CD4-positive, alpha-beta T cell treated with Interleukin-4 for 4 hours (primary cell): ENCODE measurements around the gene GNAQ.
A peak's percentile ranks its signal among the peaks of the same experiment; 100 is the strongest.
"Not testable (repeated sequence)": the region's sequence is repeated elsewhere in the genome, so short reads cannot be mapped to it uniquely, and the experiment has no call there.

ENCODE experiments used
- DNase-seq: peaks from one replicate; pipeline ENCODE4 v3.0.0-alpha.2; 2020

GNAQ gene

DNA sequence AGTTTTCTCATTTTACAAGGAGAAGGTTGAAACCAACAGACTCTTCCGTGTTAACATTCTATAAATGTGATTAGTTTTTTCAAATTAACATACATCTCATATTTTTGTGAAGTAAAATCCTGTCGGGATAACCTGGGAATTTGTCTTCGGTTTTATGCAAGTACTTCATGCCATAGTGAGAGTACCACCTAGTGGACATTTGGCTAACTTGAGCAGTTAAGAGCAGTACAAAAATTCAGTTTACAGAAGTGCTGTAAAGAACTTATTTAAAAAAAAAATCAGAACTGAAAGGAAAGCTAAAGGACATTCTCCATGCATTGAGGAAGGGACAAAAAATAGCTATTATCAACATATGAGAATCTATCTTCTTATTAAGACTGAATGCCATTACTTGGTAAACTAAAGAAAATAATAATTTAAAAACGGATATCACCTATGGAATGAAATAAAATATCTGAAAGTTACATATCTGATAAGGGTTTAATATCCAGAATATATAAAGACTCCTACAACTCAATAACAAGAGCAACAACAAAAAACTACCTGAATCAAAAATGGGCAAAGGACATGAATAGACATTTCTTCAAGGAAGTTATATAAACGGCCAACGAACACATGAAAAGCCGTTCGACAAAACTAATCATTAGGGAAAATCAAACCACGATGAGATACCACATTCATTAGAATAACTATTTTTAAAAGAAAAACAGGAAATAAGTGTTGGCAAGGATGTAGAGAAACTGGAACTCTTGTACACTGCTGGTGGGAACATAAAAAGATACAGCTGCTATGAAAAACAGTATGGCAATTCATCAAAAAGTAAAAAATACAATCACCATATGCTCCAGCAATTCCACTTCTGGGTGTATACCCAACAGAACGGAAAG lies 266.5 kb downstream of the GNAQ start:
- DNase-seq = peak; percentile 5

DNA sequence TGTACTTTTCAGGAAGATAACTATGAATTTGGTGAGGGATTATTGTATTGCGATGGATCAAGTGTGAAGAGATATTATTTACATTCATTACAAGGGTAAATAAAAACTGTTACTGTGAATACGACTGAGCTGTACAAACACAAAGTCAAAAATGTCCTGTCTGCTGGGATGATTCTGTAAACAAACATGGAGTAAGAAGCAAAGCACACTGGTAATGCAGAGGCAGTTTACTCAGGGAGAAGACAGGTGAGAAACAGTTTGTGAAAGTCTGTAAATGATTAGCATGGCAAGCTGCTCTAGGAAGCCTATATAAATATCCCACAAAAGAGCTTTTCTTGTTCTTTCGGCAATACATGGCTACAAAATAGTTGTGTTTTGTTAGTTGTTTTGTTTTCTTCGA lies 268.0 kb downstream of the GNAQ start:
- no peak for DNase-seq

DNA sequence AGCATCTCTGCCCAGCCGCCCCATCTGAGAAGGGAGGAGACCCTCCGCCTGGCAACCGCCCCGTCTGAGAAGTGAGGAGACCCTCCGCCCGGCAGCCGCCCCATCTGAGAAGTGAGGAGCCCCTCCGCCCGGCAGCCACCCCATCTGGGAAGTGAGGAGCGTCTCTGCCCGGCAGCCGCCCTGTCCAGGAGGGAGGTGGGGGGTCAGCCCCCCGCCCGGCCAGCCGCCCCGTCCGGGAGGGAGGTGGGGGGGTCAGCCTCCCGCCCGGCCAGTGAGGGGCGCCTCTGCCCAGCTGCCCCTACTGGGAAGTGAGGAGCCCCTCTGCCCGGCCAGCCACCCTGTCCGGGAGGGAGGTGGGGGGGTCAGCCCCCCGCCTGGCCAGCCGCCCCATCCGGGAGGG lies 270.7 kb downstream of the GNAQ start:
- DNase-seq = not testable (repeated sequence)

DNA sequence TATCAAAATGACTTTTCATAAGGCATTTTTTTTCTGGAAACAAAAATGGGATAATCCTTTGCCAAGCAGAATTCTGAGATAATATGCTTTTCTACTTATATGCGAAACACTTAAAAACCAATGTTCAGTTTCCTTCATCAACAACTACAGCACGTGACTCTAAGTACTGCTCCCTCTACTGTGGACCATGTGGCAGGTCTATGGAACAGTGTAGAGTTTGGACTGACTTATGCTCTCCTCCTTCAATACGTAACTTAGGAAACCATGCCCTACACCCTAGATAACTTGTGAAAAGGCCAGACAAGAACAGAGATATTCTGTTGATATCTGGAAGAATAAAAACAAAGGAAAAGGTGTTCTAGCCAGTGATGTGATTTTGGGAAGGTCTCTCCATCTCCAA lies 272.2 kb downstream of the GNAQ start:
- no peak for DNase-seq

DNA sequence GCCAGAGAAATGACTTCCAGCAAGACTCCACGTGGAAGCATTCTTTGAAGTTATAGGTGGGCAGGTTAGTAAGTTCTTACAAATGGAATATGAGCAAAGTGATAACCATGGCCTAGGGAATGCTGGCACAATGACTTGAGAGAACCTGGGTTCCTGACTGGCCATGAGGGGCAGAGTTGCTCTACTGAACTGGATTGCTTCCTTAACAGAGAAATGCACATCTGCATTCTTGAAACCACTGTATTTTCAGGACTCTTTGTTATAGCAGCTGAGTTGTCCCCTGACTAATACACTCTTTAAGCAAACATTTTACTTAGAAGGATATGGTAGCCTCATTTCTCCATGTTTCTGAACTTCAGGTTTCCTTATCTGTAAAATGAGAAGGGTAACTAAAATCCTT lies 275.2 kb downstream of the GNAQ start:
- DNase-seq = no peak

DNA sequence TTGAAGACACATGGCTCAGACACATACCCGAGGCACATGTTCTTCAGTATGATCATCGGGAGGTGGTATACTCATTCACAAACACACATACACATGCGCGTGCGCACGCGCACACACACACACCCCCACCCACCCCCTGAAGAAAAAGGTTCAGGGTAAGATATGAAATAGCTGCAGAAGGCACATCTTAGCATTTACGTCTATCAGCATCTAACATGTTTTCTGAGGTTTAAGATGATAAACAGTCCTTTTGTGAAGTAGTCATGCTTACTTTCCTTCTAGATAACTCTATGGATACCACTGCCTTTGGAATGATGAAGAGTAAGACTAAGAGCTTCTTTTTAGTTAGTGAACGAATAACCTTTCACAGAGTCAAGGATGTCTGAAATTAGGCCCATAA lies 278.4 kb downstream of the GNAQ start:
- no peak for DNase-seq

DNA sequence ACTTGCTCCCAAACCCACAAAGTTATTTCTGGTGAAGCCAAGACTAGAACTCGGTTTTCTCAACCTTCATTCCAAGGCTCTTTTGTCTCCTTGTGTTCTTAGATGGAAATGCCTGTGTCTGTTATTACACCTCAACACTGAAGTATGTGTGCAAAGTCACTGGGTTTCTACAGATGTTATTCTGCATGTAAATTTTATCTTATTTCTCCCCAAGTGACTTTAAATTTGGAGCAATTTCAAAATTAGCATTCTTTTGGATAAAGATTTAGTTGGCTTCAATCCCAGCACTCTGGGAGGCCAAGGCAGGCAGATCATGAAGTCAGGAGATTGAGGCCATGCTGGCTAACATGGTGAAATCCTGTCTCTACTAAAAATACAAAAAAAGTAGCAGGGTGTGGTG lies 279.1 kb downstream of the GNAQ start:
- DNase-seq = no peak

DNA sequence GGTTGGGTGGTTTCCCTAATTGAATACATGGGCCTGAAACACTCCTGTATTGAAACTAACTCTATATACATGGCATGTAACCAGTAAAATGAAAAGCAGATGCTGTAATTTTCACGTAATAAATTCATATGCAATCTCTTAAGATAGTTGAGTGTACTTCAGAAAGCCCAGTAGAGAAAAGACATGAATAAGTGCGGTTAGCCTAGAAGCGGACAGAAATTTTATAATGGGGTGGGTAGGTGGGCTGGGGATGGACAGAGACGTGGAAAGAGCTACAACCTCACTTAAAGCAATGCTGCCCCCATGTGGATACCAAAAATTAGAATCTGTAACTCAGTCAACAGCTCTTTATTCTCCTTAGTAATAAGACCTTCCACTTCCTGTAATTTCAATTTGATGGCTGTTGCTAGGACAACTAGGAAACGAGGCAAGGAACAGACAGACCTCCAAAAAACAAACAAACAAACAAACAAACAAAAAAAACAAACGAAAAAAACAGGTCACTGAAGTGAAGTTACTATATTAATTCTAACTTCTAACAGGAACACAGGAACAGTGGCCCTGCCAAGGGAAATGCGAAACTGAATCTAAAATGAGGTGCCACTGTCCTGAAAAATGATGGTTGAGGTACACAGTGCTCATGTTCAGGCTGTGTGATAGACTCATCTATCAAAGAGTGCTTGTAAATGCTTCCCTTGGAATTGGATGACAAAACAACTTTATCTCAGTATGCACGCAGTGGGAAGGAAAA lies 280.1 kb downstream of the GNAQ start:
- peak; percentile 30 for DNase-seq

DNA sequence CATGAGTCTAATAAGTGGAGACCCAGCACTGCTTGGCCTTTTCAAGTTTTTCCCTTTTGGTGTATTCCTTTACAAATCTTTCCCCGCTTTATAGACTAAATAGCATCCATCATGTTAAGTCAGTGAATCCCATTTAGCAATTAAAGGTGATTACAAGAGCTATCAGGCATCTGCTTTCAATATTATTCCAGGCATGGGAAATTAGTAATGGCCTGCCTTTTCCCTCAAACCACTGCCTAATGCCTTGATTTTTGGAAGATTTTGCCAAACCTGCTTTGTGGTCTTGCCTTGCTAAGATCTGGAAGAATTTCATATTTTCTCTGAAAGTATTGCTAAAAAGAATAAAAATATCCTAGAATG lies 280.6 kb downstream of the GNAQ start:
- DNase-seq = no peak

DNA sequence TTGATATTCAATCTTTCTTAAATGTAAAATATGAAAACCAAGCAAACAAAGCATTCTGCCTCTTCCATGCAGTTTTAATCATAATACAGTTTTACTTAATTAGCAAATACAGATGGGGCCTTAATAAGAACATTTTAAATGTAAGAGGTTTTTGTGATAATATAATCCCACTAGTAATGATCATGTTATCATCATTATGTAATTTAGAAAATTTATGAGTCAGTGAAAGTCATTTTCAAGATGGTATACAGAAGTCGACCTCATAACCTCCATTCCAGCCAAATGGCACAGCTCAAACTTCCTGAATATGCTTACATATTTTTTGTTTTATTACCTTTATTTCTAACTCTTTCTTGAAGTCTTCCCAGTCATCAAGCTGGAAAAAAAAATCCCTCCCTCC lies 281.3 kb downstream of the GNAQ start:
- no peak for DNase-seq

DNA sequence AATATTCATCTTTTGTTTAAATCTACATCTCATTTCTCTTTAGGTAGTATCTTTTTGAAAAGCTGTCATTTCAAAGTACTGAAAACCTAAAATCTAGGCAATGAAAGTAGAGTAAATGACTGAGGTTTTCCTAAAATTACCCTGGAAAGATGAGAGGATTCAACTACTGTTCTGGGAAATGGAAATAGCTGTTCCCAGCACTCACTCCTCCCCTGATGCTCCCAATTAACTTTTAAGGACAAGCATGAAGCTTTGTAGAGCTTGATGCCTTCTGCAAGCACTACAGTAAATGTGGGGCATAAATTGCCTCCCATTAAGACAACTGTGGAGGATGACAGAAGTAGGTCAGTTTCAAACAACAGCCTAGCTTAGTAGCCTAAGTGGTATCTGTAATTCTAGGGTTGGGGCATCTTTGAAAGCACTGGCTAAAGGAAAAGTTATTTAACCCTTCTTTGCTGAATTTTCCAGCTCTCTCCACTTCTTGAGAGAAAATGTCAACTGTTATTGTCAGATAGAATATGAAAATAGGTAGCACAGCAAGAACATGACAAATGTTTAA lies 283.3 kb downstream of the GNAQ start:
- no peak for DNase-seq

DNA sequence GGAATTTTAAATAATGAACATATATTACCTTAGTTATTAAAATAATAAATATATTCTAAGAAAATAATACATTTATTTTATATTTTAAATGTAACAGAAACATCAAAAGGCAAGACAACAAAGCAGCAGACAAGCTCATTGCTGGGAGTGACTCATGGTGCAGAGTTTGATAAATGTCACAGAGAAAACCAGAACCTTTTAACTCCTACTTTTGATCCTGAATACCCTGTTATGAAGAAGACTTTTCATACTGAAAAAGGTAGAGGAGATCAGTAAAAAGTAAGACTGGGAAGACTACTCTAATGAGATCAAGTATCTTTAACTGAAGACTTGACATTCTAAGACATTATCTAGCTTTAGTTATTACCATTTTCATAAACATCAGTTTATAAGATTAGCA lies 284.4 kb downstream of the GNAQ start:
- DNase-seq = no peak

DNA sequence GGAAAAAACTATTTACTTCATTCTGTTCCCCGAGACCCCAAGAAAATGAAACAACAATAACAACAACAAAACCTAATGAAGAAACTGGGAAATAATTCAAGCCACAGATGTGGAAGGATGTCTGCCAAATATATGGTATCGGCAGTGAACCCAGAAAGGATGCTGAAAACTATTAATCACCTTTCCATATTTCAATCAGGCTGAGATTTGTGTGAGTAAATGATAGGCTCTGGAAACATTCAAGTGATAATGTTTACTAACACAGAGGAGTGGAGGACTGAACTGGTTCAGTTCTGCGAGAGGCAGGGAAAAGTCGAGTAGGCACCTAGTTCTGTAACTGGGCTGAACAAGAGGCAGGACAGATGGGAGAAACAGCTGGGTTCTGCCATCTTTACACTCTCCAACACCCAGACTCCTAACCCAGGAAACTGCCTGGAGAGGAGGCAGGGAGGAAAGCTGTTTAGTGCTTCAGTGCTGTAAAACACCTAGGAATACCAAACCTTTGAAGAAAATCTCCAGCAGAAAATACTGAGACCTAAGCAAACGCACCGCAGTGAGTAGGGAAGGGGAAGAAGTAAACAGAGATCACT lies 286.7 kb downstream of the GNAQ start:
- no peak for DNase-seq

DNA sequence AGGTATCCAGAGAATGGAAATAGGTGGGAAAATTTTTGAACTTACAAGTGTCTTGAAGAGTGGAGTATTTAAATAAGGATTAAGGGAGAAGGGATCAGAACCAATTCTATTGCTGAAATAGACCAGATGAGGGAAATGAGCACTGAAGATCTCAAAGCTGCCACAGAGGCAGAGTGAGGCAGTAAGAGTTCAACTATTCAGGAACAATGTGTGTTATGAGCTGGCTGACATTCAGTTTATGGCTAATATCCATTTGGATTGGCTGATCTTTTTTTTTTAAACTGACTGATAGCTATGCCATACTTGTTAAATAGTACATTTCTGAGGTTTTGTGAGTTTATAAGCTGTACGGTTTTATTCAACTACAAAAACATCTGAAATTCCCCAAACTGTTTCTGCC lies 288.2 kb downstream of the GNAQ start:
- DNase-seq = no peak

DNA sequence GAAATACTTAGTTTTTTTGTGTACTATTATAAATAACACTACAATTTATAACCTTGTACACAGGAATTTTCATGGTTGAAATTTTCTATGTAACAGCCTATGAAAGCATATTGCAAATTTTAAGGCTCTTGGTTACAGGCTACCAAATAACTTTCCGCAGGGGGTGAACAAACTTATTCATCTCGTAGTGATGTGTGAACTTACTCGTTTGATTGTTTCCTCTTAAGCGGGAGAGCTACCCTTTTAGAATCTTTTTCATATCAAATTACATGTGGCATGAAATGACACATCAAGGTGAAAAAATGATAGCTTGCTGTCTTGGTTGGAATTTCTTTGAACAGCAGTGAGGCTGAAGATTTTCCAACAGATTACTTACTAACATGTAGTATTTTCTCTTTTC lies 292.7 kb downstream of the GNAQ start:
- no peak for DNase-seq

DNA sequence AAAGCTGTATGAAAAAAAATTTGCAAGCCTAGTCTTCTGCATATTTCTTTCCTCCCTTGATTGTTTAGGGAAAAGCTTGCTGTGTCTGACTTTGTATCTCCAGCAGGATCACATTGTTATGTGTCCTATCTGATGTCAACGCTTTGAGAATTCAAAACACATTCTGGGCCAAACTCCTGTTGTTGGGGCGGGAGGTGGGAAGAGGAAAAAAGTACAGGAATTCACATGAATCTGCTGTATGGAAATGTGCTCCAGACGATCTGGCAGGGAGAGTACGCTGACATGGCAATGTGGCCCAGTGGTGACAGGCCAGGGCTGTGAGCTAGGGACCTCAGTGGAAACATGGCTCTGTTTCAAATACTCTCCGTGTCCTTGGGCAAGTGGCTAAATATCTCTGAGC lies 296.1 kb downstream of the GNAQ start:
- no peak for DNase-seq

DNA sequence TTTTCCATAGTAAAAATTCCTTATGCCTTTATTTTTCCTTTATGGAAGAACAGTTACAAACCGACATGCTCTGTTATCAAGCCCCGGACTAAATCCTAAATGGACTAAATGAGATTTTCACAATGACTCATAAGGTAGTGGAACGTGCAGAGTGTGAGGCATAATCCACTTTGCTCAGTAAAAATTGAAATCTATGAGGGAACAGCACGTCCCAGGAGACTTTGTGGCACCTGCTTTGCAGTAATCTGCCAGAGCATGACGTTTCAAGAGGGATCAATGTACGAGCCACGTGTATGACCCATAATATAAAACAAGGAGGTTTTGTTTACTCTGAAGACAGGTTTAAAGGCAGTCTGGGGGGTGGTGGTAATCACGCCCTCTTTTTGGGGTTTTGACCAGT lies 299.7 kb downstream of the GNAQ start:
- DNase-seq = no peak

DNA sequence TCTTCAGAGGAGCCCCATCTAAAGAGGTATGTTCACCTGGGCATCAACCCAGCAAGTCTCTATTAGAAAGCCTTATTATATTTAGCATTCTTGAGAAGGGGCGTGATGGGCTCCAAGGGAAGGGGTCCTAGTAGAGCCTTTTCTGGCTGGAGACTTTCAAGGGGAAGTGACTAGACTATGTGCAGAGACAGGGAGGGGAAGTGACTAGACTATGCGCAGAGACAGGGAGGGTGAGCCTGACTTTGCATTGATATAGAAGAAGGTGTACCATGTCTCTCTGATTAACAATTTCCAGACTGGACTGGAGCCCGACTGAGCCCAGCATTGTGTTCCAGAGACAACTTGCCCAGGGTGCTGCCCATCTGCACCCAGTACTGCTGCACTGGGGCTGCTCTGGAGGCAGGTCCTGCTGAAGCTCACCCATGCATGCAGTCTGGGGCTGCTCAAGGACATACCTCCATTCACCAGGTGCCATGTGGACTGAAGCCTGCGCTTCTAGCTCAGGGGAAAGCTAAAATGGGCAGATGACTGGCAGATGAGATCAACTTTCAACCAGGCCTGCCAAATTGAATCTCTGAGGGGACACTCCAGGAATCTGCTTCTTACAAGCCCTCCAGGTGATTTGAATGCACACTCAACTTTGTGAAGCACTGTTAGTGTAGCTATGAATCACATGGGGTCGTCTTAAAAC lies 300.5 kb downstream of the GNAQ start:
- DNase-seq = no peak

DNA sequence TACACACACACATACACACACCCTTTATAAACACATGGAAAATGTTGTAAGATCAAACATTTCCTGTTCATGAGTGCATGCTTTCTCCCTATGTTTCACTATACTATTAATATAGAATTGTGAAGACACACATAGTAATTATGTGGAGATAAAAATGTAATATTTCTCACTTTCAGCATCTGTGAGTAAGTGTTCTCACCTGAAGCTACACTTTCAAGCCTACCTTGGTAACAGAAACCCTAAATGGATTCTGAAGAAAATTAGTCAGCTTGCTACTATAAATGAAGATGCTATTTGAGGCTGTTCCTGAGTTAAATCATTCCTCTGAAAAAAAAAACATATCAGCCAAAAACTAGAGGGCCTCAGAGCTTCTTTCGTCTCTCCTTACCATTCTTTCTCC lies 302.4 kb downstream of the GNAQ start:
- no peak for DNase-seq

DNA sequence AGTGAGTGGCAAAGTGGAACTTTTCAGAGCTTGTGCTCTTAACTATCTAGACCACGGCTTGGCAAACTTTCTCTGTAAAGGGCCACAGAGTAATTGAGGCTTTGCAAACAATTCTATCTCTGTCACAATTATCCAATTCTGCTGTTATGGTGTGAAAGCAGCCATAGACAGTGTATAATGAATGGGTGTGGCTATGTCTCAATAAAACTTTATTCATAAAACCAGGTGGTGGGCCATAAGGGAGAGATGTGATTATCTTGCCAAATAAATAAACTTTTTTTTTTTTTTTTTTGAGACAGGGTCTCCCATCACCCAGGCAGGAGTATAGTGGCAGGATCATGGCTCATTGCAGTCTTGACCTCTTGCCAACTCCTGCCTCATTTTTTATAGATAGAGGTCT lies 304.8 kb downstream of the GNAQ start:
- DNase-seq = no peak

DNA sequence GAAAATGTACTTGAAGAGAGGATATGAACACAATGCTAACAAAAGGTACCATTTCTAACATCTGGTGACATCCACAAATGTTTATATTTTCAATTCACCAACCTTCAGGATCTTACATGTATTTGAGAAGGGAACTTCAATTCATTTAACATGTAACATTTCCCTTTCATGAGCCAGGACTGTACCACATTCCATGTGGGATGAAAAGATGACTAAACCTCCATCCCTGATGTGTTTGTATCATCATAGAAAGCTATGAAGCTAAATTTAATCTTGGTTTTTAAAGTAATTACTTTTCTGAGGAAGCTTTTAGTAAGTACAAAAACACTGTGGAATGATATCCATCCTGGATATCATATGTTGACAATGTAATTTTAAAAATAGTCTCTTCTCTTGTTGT lies 305.3 kb downstream of the GNAQ start:
- no peak for DNase-seq

DNA sequence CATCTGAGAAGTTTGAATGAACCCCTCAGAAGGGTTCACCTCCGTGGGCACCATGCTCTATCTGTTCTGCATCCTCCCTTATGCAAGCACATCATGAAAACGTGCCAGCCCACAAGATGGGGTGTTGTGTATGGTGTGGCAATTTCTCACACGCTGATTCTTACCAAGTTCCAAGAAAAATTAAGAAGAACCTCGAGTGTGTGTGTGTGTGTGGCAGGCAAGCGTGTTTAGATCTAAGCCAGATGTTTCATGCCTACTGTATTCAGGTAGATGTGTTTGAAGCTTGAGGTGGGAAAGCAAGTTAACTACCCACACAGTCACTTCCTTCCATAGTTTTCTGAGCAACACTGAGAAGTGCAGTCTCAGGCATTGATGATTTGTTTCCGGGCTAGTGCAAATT lies 305.8 kb downstream of the GNAQ start:
- no peak for DNase-seq

DNA sequence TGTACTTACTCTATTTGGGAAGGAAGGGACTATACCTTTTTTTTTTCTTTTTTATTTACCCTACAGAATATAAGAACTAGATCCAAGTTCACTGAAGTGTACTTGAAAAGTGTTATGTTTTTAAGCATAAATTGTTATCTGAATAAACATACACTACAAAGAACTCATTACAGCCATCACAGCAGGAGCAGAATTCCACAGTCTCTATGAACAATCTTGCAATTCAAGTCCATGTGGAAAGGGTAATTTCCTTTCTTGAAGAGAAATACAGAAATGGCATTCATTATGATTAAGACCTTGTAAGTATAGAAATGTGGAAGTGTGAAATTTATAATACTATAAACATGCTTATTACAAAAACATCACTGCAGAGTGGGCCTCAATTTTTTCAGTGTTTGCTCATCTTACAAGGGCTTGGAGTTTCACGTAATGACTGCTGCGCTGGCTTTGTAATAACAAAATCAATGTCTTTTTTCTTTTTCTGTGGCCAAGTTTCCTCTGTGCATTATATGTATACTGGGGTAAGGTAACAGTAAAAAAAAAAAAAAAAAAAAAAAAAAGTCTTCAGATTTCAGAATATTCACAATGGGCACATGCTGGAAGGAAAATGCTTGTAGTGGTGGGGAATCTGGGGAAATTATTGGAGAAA lies 306.4 kb downstream of the GNAQ start:
- no peak for DNase-seq
